Lower leg skin (tissue), 3 donors: ENCODE measurements around the gene SYT10.

ENCODE experiments used
- POLR2A ChIP-seq, 2 donors: fragments of 450-650 bp; IDR thresholded peaks; one replicate each; pipeline ENCODE4 v1.6.1; 2016 to 2017; ENCODE audit warnings: antibody characterized with exemption in 2 of 2, mild to moderate bottlenecking in 1 of 2, moderate library complexity in 1 of 2
- TF ChIP-seq, protein P1 (sequence below), 3 donors: fragments of 450-650 bp; IDR thresholded peaks; one replicate each; pipeline ENCODE4 v1.5.1; 2016; ENCODE audit warnings: antibody characterized with exemption in 3 of 3, mild to moderate bottlenecking in 3 of 3, moderate library complexity in 2 of 3

DNA sequence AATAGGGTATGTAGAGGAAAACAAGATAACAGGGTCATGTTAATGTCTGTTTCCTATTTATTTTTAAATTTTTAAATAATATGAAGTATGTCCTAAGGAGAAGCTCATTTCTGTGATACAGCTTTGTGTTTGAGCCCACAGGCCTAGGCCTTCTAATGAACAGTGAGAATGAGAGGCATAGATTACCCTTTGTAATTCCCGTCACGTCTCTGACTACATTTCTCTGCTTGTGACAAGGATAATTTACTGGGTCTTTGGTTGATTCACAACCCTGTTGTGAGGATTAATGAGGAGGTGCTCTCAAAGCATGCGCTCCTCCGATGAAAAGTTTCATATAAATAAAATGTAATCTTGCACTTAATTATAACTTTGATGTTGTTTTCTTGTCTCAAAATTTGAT, 56.1 kb downstream of the SYT10 start:
- TF ChIP-seq, protein P1, sequence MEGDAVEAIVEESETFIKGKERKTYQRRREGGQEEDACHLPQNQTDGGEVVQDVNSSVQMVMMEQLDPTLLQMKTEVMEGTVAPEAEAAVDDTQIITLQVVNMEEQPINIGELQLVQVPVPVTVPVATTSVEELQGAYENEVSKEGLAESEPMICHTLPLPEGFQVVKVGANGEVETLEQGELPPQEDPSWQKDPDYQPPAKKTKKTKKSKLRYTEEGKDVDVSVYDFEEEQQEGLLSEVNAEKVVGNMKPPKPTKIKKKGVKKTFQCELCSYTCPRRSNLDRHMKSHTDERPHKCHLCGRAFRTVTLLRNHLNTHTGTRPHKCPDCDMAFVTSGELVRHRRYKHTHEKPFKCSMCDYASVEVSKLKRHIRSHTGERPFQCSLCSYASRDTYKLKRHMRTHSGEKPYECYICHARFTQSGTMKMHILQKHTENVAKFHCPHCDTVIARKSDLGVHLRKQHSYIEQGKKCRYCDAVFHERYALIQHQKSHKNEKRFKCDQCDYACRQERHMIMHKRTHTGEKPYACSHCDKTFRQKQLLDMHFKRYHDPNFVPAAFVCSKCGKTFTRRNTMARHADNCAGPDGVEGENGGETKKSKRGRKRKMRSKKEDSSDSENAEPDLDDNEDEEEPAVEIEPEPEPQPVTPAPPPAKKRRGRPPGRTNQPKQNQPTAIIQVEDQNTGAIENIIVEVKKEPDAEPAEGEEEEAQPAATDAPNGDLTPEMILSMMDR (IDR thresholded peaks at IDR 0.05), result no peak
- TF ChIP-seq POLR2A (IDR thresholded peaks at IDR 0.05), result no peak
